H1 (cell line): ENCODE data around the gene WNT3A. TPM values are rescaled to one million over a fixed set of nuclear protein-coding genes. Genes with fewer than 3 reads are reported as not detected.

Experiments used
- CHD7 ChIP-seq: fragments of 300-600 bp; sonication (generic); IDR thresholded peaks from 2 replicates; pipeline ENCODE4 v1.7.1; 2012; ENCODE audit warnings: low read length, moderate library complexity, mild to moderate bottlenecking, inconsistent platforms; ENCODE audit not compliant: insufficient replicate concordance
- polyA plus RNA-seq, 7 experiments: library from polyadenylated mRNA; depleted of rRNA in 3 of 7; stranded (reverse) in 5 of 7; unstranded in 2 of 7; fragments of >200 nt in 5 of 7; fragments of 200-250 nt in 2 of 7; gene quantifications; 1 replicate in 5 of 7; 2 replicates in 1 of 7; 4 replicates in 1 of 7; pipeline versions ENCODE4 v1.2.1 to v1.2.3, GENCODE V29; 2011 to 2013; ENCODE audit warnings: missing spikeins in 2 of 7, mixed read lengths in 2 of 7
- total RNA-seq: library from RNA; stranded (reverse); fragmentation: NEBNext Ultra II Directional; extraction: Animal tissue kit (Norgen Biotek cat#: 25700); gene quantifications from 2 replicates; pipeline ENCODE4 v1.2.1, GENCODE V29; 2021

The WNT3A gene
- total and polyA plus RNA-seq, 2 of the 8 experiments (the other 6 are each of a cell fraction or from before 2014, with no cell fraction given): 0.08 to 0.19 TPM

GRCh38 chr1:228032041-228032440 is 25.2 kb downstream of the WNT3A start (continued):
- TF ChIP-seq CHD7: no peak
